Mucosa of stomach (tissue), 1 donor: ENCODE results near the gene MGMT.

Experiments used
- H3K27me3 ChIP-seq: one replicate; pipeline ENCODE4 v1.7.0; 2013; ENCODE audit warnings: mild to moderate bottlenecking, low read length; ENCODE audit not compliant: control insufficient read depth, insufficient read depth
- H3K36me3 ChIP-seq: one replicate; pipeline ENCODE4 v1.7.0; 2013; ENCODE audit warnings: low read length; ENCODE audit not compliant: control insufficient read depth, insufficient read depth
- H3K4me1 ChIP-seq: one replicate; pipeline ENCODE4 v1.7.0; 2013; ENCODE audit warnings: mild to moderate bottlenecking, low read length; ENCODE audit not compliant: control insufficient read depth, insufficient read depth
- H3K4me3 ChIP-seq: one replicate; pipeline ENCODE4 v1.7.0; 2013; ENCODE audit warnings: low read length
- H3K9ac ChIP-seq: one replicate; pipeline ENCODE4 v1.7.0; 2013; ENCODE audit warnings: mild to moderate bottlenecking, low read length, moderate library complexity
- H3K9me3 ChIP-seq: one replicate; pipeline ENCODE4 v1.7.0; 2013; ENCODE audit warnings: mild to moderate bottlenecking, low read length, moderate library complexity; ENCODE audit not compliant: control insufficient read depth
- donor health status: Pancreatic carcinoma.

Gene MGMT

GRCh38 chr10:129598413-129598812, 131.4 kb downstream of the MGMT start:
- H3K9me3 ChIP-seq: no peaks in the 10 kb centered on the region
- H3K4me3 ChIP-seq: no peak overlapping the region
- no peaks in the 10 kb centered on the region for H3K27me3 ChIP-seq
- H3K9ac ChIP-seq: no peak overlapping the region
- H3K4me1 ChIP-seq: no peaks in the 10 kb centered on the region
- H3K36me3 ChIP-seq: no peaks in the 10 kb centered on the region

- H3K27me3 ChIP-seq: no peaks in the 10 kb centered on the region
- no peaks in the 10 kb centered on the region for H3K9me3 ChIP-seq
- H3K9ac ChIP-seq: no peak overlapping the region
- H3K4me1 ChIP-seq: no peaks in the 10 kb centered on the region
- H3K4me3 ChIP-seq: no peak overlapping the region
- no peaks in the 10 kb centered on the region for H3K36me3 ChIP-seq
These were observed 132.1 kb downstream of the MGMT start for GRCh38 chr10:129599160-129599559.

GRCh38 chr10:129601737-129602136, 134.7 kb downstream of the MGMT start:
- H3K36me3 ChIP-seq: no peaks in the 10 kb centered on the region
- no peak overlapping the region for H3K4me3 ChIP-seq
- H3K4me1 ChIP-seq: no peaks in the 10 kb centered on the region
- H3K9ac ChIP-seq: no peak overlapping the region
- no peaks in the 10 kb centered on the region for H3K9me3 ChIP-seq
- no peaks in the 10 kb centered on the region for H3K27me3 ChIP-seq

GRCh38 chr10:129602938-129603535, 136.0 kb downstream of the MGMT start:
- Histone ChIP-seq H3K9ac (no peak overlapping the region), H3K27me3 (no peaks in the 10 kb centered on the region), H3K9me3 (no peaks in the 10 kb centered on the region), H3K36me3 (no peaks in the 10 kb centered on the region), H3K4me1 (no peaks in the 10 kb centered on the region), H3K4me3 (no peak overlapping the region)

- Histone ChIP-seq H3K36me3 (no peaks in the 10 kb centered on the region), H3K4me1 (no peaks in the 10 kb centered on the region)
These were observed 137.4 kb downstream of the MGMT start for GRCh38 chr10:129604333-129605032.

GRCh38 chr10:129605266-129605985, 138.4 kb downstream of the MGMT start:
- H3K9ac ChIP-seq: no peak overlapping the region
- no peaks in the 10 kb centered on the region for H3K9me3 ChIP-seq
- no peaks in the 10 kb centered on the region for H3K4me1 ChIP-seq
- no peak overlapping the region for H3K4me3 ChIP-seq
- no peaks in the 10 kb centered on the region for H3K27me3 ChIP-seq
- no peaks in the 10 kb centered on the region for H3K36me3 ChIP-seq

More at GRCh38 chr10:129604333-129605032, 137.4 kb downstream of the MGMT start:
- no peak overlapping the region for H3K4me3 ChIP-seq
- H3K9me3 ChIP-seq: no peaks in the 10 kb centered on the region
- no peak overlapping the region for H3K9ac ChIP-seq
- H3K27me3 ChIP-seq: no peaks in the 10 kb centered on the region

GRCh38 chr10:129605986-129606518, 139.0 kb downstream of the MGMT start:
- no peaks in the 10 kb centered on the region for H3K9me3 ChIP-seq
- no peaks in the 10 kb centered on the region for H3K4me1 ChIP-seq
- no peaks in the 10 kb centered on the region for H3K27me3 ChIP-seq
- no peak overlapping the region for H3K4me3 ChIP-seq
- no peak overlapping the region for H3K9ac ChIP-seq
- H3K36me3 ChIP-seq: no peaks in the 10 kb centered on the region

- no peaks in the 10 kb centered on the region for H3K9me3 ChIP-seq
- no peaks in the 10 kb centered on the region for H3K36me3 ChIP-seq
- H3K4me1 ChIP-seq: no peaks in the 10 kb centered on the region
- no peak overlapping the region for H3K9ac ChIP-seq
- no peaks in the 10 kb centered on the region for H3K27me3 ChIP-seq
- no peak overlapping the region for H3K4me3 ChIP-seq
These were observed 140.6 kb downstream of the MGMT start for GRCh38 chr10:129607607-129608109.

- no peaks in the 10 kb centered on the region for H3K9me3 ChIP-seq
- no peaks in the 10 kb centered on the region for H3K4me1 ChIP-seq
- H3K9ac ChIP-seq: no peak overlapping the region
- no peak overlapping the region for H3K4me3 ChIP-seq
- H3K36me3 ChIP-seq: no peaks in the 10 kb centered on the region
- no peaks in the 10 kb centered on the region for H3K27me3 ChIP-seq
These were observed 141.6 kb downstream of the MGMT start for GRCh38 chr10:129608653-129609052.

GRCh38 chr10:129609551-129609950, 142.5 kb downstream of the MGMT start:
- no peak overlapping the region for H3K9ac ChIP-seq
- H3K36me3 ChIP-seq: no peaks in the 10 kb centered on the region
- H3K4me3 ChIP-seq: no peak overlapping the region
- H3K4me1 ChIP-seq: no peaks in the 10 kb centered on the region
- no peaks in the 10 kb centered on the region for H3K9me3 ChIP-seq
- H3K27me3 ChIP-seq: no peaks in the 10 kb centered on the region

- no peak overlapping the region for H3K4me3 ChIP-seq
- no peak overlapping the region for H3K9ac ChIP-seq
- no peaks in the 10 kb centered on the region for H3K9me3 ChIP-seq
- H3K4me1 ChIP-seq: no peaks in the 10 kb centered on the region
- H3K27me3 ChIP-seq: no peaks in the 10 kb centered on the region
- H3K36me3 ChIP-seq: no peaks in the 10 kb centered on the region
These were observed 145.6 kb downstream of the MGMT start for GRCh38 chr10:129612481-129613109.
